HG02759 (cell line): Measurements from ENCODE around the gene ARFGAP2.
A peak's percentile ranks its signal among the peaks of the same experiment; 100 is the strongest.

Experiments
- ATAC-seq: cut with Tn5 transposase; IDR thresholded peaks from one replicate; pipeline ENCODE4 v1.9.1; 2021; ENCODE audit warnings: mild to moderate bottlenecking, moderate library complexity; ENCODE audit not compliant: unreplicated experiment

Gene ARFGAP2

GRCh38 chr11:47187723-47188122, 11.0 kb upstream of the ARFGAP2 start:
- no peak for ATAC-seq

- peak; percentile 30 for ATAC-seq
Observed at GRCh38 chr11:47186700-47187695, 10.3 kb upstream of the ARFGAP2 start.

GRCh38 chr11:47186076-47186699, 9.5 kb upstream of the ARFGAP2 start, which contains the start of gene PACSIN3:
TSS of gene PACSIN3 (minus strand) at chr11:47186434. CDS start at chr11:47182727, 3,707 bp downstream.
- peak; percentile 68 for ATAC-seq

- peak; percentile 22 for ATAC-seq
Observed at GRCh38 chr11:47185305-47186075, 8.8 kb upstream of the ARFGAP2 start.

- ATAC-seq, result no peak
Observed at GRCh38 chr11:47184711-47185304, 8.1 kb upstream of the ARFGAP2 start.

- no peak for ATAC-seq
Observed at GRCh38 chr11:47183969-47184368, 7.3 kb upstream of the ARFGAP2 start.

GRCh38 chr11:47183031-47183856, 6.6 kb upstream of the ARFGAP2 start:
- ATAC-seq, result no peak

GRCh38 chr11:47182380-47182779, 5.7 kb upstream of the ARFGAP2 start:
- ATAC-seq, result no peak

GRCh38 chr11:47181271-47181670, 4.6 kb upstream of the ARFGAP2 start:
- no peak for ATAC-seq

GRCh38 chr11:47180006-47180787, 3.5 kb upstream of the ARFGAP2 start:
- no peak for ATAC-seq

GRCh38 chr11:47179655-47179991, 2.9 kb upstream of the ARFGAP2 start:
- no peak for ATAC-seq

GRCh38 chr11:47178737-47179654, 2.3 kb upstream of the ARFGAP2 start:
- no peak for ATAC-seq

GRCh38 chr11:47178316-47178715, 1.6 kb upstream of the ARFGAP2 start:
- ATAC-seq, result no peak

- ATAC-seq, result no peak
Observed at GRCh38 chr11:47177846-47178245, 1.2 kb upstream of the ARFGAP2 start.

- ATAC-seq, result peak; percentile 46
Observed at GRCh38 chr11:47177229-47177845, 658 bp upstream of the ARFGAP2 start.

- ATAC-seq, result no peak
Observed at GRCh38 chr11:47175746-47176327, 842 bp downstream of the ARFGAP2 start.

GRCh38 chr11:47172740-47173336, 3.8 kb downstream of the ARFGAP2 start:
- ATAC-seq, result no peak
